H1 (cell line): ENCODE results near the gene MYO16. TPM values are rescaled to one million over a fixed set of nuclear protein-coding genes. Genes with fewer than 3 reads are reported as not detected.

ENCODE experiments used
- CTCF ChIA-PET: fragments of 300-600 bp; sonication (Branson Sonifier 250); formaldehyde crosslinking; loops from one replicate; lab custom pipeline; 2021; ENCODE audit not compliant: partially characterized antibody; lab: Charles Lee
- POLR2A ChIA-PET: fragments of 300-600 bp; sonication (Branson Sonifier 250); formaldehyde crosslinking; loops from one replicate; lab custom pipeline; 2021; ENCODE audit warnings: inconsistent platforms; ENCODE audit not compliant: partially characterized antibody; lab: Charles Lee
- DNase-seq, 2 experiments: peaks; one replicate each; pipeline versions ENCODE4 v3.0.0 to v3.0.0-alpha.2; 2010 to 2022; ENCODE audit warnings: low spot score in 2 of 2, low read depth in 1 of 2, mixed read lengths in 1 of 2
- FAIRE-seq: peaks from 2 replicates; lab custom pipeline; 2011; peaks lifted over from hg19 to GRCh38; lab: Jason Lieb, UNC
- H2AFZ ChIP-seq: 2 replicates; pipeline ENCODE4 v1.8.1; 2012; ENCODE audit warnings: low read length, inconsistent platforms
- H2AK5ac ChIP-seq: 2 replicates; pipeline ENCODE4 v1.6.1; 2013; ENCODE audit warnings: low read depth, low read length
- H2BK120ac ChIP-seq: replicated peaks from 2 replicates; pipeline ENCODE3; 2013; ENCODE audit warnings: low read depth, low read length, inconsistent platforms
- H2BK12ac ChIP-seq: 2 replicates; pipeline ENCODE4 v1.6.1; 2013; ENCODE audit warnings: low read depth, low read length
- H2BK15ac ChIP-seq: 2 replicates; pipeline ENCODE4 v1.6.1; 2013; ENCODE audit warnings: low read length
- H2BK20ac ChIP-seq: 2 replicates; pipeline ENCODE4 v1.6.1; 2013; ENCODE audit warnings: low read length
- H2BK5ac ChIP-seq: 2 replicates; pipeline ENCODE4 v1.6.1; 2013; ENCODE audit warnings: low read depth, low read length
- H3K14ac ChIP-seq: 2 replicates; pipeline ENCODE4 v1.6.1; 2013; ENCODE audit warnings: inconsistent platforms; ENCODE audit not compliant: insufficient read length
- H3K18ac ChIP-seq: 2 replicates; pipeline ENCODE4 v1.6.1; 2013; ENCODE audit warnings: low read length; ENCODE audit errors: extremely low read depth
- H3K23ac ChIP-seq: 2 replicates; pipeline ENCODE4 v1.6.1; 2013; ENCODE audit warnings: inconsistent platforms; ENCODE audit not compliant: insufficient read length
- H3K23me2 ChIP-seq: 2 replicates; pipeline ENCODE4 v1.6.1; 2013; ENCODE audit warnings: low read depth, low read length
- H3K27ac ChIP-seq: 2 replicates; pipeline ENCODE4 v1.6.1; 2011; ENCODE audit warnings: low read depth, low read length, inconsistent platforms
- H3K27me3 ChIP-seq, 4 experiments: replicated peaks in 1 of 4; 1 replicate in 1 of 4; 2 replicates in 3 of 4; pipeline versions ENCODE4 v1.6.1 to v1.8.1; 2011 to 2013; ENCODE audit warnings: low read length in 3 of 4, mild to moderate bottlenecking in 3 of 4, inconsistent platforms in 2 of 4, mixed read lengths in 2 of 4, moderate library complexity in 1 of 4; ENCODE audit not compliant: control insufficient read depth in 3 of 4, insufficient read depth in 3 of 4; ENCODE audit errors: extremely low read depth in 1 of 4
- H3K36me3 ChIP-seq, 4 experiments: 2 replicates each; pipeline versions ENCODE4 v1.6.1 to v1.8.1; 2011 to 2013; ENCODE audit warnings: mild to moderate bottlenecking in 4 of 4, low read length in 3 of 4, moderate library complexity in 2 of 4, control low read depth in 1 of 4, inconsistent platforms in 1 of 4; ENCODE audit not compliant: insufficient read depth in 4 of 4, control insufficient read depth in 2 of 4
- H3K4ac ChIP-seq: replicated peaks from 2 replicates; pipeline ENCODE3; 2013; ENCODE audit warnings: low read length, low read depth, mixed read lengths, inconsistent platforms; ENCODE audit not compliant: insufficient read length
- H3K4me1 ChIP-seq, 4 experiments: replicated peaks in 1 of 4; 1 replicate in 1 of 4; 2 replicates in 3 of 4; pipeline versions ENCODE4 v1.6.1 to v1.8.1; 2011 to 2013; ENCODE audit warnings: low read length in 3 of 4, inconsistent platforms in 2 of 4, mixed read lengths in 1 of 4; ENCODE audit not compliant: insufficient read depth in 4 of 4, control insufficient read depth in 3 of 4
- H3K4me2 ChIP-seq, 2 experiments: 2 replicates each; pipeline versions ENCODE4 v1.6.1 to v1.8.1; 2011 to 2013; ENCODE audit warnings: low read depth in 2 of 2, low read length in 2 of 2, control low read depth in 1 of 2, inconsistent platforms in 1 of 2, mild to moderate bottlenecking in 1 of 2; ENCODE audit not compliant: insufficient read depth in 1 of 2
- H3K4me3 ChIP-seq, 4 experiments: fragments of 200-600, 300-600 bp in 1 of 4; sonication (generic), shearing (Covaris generic), sonication (Bioruptor Twin) in 1 of 4; 2 replicates each; pipeline versions ENCODE4 v1.5.1 to v1.8.1; 2011 to 2016; ENCODE audit warnings: low read length in 4 of 4, low read depth in 3 of 4, control low read depth in 2 of 4, inconsistent platforms in 2 of 4, mild to moderate bottlenecking in 2 of 4, mixed read lengths in 1 of 4, moderate library complexity in 1 of 4; ENCODE audit not compliant: insufficient read depth in 2 of 4; ENCODE audit errors: extremely low read depth in 1 of 4
- H3K56ac ChIP-seq: replicated peaks from 2 replicates; pipeline ENCODE3; 2013; ENCODE audit warnings: low read depth, mild to moderate bottlenecking, mixed read lengths, low read length, inconsistent platforms; ENCODE audit not compliant: insufficient read length
- H3K79me1 ChIP-seq: 2 replicates; pipeline ENCODE4 v1.6.1; 2013; ENCODE audit warnings: low read depth, low read length, control low read depth
- H3K79me2 ChIP-seq, 2 experiments: 2 replicates each; pipeline versions ENCODE4 v1.6.1 to v1.8.1; 2012 to 2013; ENCODE audit warnings: low read length in 2 of 2, mild to moderate bottlenecking in 2 of 2, inconsistent platforms in 1 of 2; ENCODE audit not compliant: insufficient read depth in 2 of 2, control insufficient read depth in 1 of 2
- H3K9ac ChIP-seq, 4 experiments: replicated peaks in 1 of 4; 1 replicate in 1 of 4; 2 replicates in 3 of 4; pipeline versions ENCODE4 v1.6.1 to v1.8.1; 2011 to 2013; ENCODE audit warnings: low read depth in 3 of 4, low read length in 3 of 4, control low read depth in 2 of 4, mild to moderate bottlenecking in 2 of 4, moderate library complexity in 2 of 4, inconsistent platforms in 1 of 4; ENCODE audit errors: extremely low read depth in 1 of 4
- H3K9me3 ChIP-seq, 2 experiments: 2 replicates each; pipeline versions ENCODE4 v1.6.1 to v1.8.1; 2012 to 2013; ENCODE audit warnings: mild to moderate bottlenecking in 2 of 2, moderate library complexity in 2 of 2, control low read depth in 1 of 2, inconsistent platforms in 1 of 2, low read depth in 1 of 2, low read length in 1 of 2, mixed read lengths in 1 of 2; ENCODE audit not compliant: insufficient read depth in 2 of 2
- H4K20me1 ChIP-seq, 2 experiments: replicated peaks in 1 of 2; 2 replicates each; pipeline versions ENCODE3 to v1.8.1; 2011 to 2013; ENCODE audit warnings: inconsistent platforms in 2 of 2, low read length in 2 of 2, mild to moderate bottlenecking in 1 of 2; ENCODE audit not compliant: insufficient read depth in 2 of 2, control insufficient read depth in 1 of 2
- H4K5ac ChIP-seq: 2 replicates; pipeline ENCODE4 v1.6.1; 2013; ENCODE audit warnings: low read length, low read depth, mixed read lengths, inconsistent platforms; ENCODE audit not compliant: insufficient read length
- H4K8ac ChIP-seq: 2 replicates; pipeline ENCODE4 v1.8.0; 2013; ENCODE audit warnings: mild to moderate bottlenecking, moderate library complexity, low read length, inconsistent platforms; ENCODE audit not compliant: insufficient read depth; ENCODE audit errors: extremely low read depth
- H4K91ac ChIP-seq: replicated peaks from 2 replicates; pipeline ENCODE3; 2013; ENCODE audit warnings: low read length, mixed read lengths, inconsistent platforms; ENCODE audit not compliant: insufficient read length
- CEBPB ChIP-seq: IDR thresholded peaks from 2 replicates; pipeline ENCODE4 v1.6.1; 2012; ENCODE audit warnings: low read depth, low read length
- CTBP2 ChIP-seq: IDR thresholded peaks from 2 replicates; pipeline ENCODE4 v1.7.0; 2011; ENCODE audit warnings: borderline replicate concordance, mild to moderate bottlenecking, moderate library complexity, mixed read lengths, low read length; ENCODE audit not compliant: insufficient read depth, insufficient read length
- KDM1A ChIP-seq: fragments of 200-600, 300-600 bp; sonication (generic); IDR thresholded peaks from 2 replicates; pipeline ENCODE4 v1.7.1; 2016; ENCODE audit warnings: mild to moderate bottlenecking, low read length, borderline replicate concordance
- PHF8 ChIP-seq: fragments of 200-600 bp; sonication (generic); conservative IDR thresholded peaks from 2 replicates; pipeline ENCODE4 v1.7.1; 2012; ENCODE audit warnings: low read depth, mild to moderate bottlenecking, inconsistent platforms, low read length, moderate library complexity
- RBBP5 ChIP-seq: IDR thresholded peaks from 2 replicates; pipeline ENCODE4 v1.7.1; 2012; ENCODE audit warnings: low read depth, mild to moderate bottlenecking, inconsistent platforms, low read length, moderate library complexity, borderline replicate concordance
- RXRA ChIP-seq: IDR thresholded peaks from 2 replicates; pipeline ENCODE4 v1.6.1; 2011; ENCODE audit warnings: low read depth, mild to moderate bottlenecking, low read length, moderate library complexity; ENCODE audit not compliant: insufficient read depth
- SIRT6 ChIP-seq: IDR thresholded peaks from one replicate; pipeline ENCODE4 v1.7.1; 2012; ENCODE audit warnings: low read length, inconsistent platforms
- SUZ12 ChIP-seq: fragments of 200-600 bp; sonication (generic); IDR thresholded peaks from 2 replicates; pipeline ENCODE4 v1.6.1; 2012; ENCODE audit warnings: mild to moderate bottlenecking, inconsistent platforms, low read length, moderate library complexity, mixed read lengths
- TAF1 ChIP-seq: IDR thresholded peaks from 2 replicates; pipeline ENCODE4 v1.6.1; 2011; ENCODE audit warnings: mild to moderate bottlenecking, low read depth, low read length
- WGBS, 2 experiments: shearing (Covaris generic) in 1 of 2; methylation state at CpG; one replicate each; pipeline versions ENCODE4 v1.1.6 to v1.1.7; 2013 to 2015; ENCODE audit warnings: low lambda C conversion rate in 2 of 2, mixed read lengths in 2 of 2, inconsistent platforms in 1 of 2, low coverage in 1 of 2, missing lambda C conversion rate in 1 of 2; ENCODE audit not compliant: insufficient replicate concordance in 2 of 2, insufficient coverage in 1 of 2, insufficient read length in 1 of 2; ENCODE audit errors: extremely low coverage in 1 of 2, missing lambda C conversion rate in 1 of 2; 5-methylcytosine and 5-hydroxymethylcytosine counted together
- polyA plus RNA-seq, 7 experiments: library from polyadenylated mRNA; depleted of rRNA in 3 of 7; stranded (reverse) in 5 of 7; unstranded in 2 of 7; fragments of >200 nt in 5 of 7; fragments of 200-250 nt in 2 of 7; gene quantifications; 1 replicate in 5 of 7; 2 replicates in 1 of 7; 4 replicates in 1 of 7; pipeline versions ENCODE4 v1.2.1 to v1.2.3, GENCODE V29; 2011 to 2013; ENCODE audit warnings: missing spikeins in 2 of 7, mixed read lengths in 2 of 7
- total RNA-seq: library from RNA; stranded (reverse); fragmentation: NEBNext Ultra II Directional; extraction: Animal tissue kit (Norgen Biotek cat#: 25700); gene quantifications from 2 replicates; pipeline ENCODE4 v1.2.1, GENCODE V29; 2021

MYO16 gene
- total and polyA plus RNA-seq, 2 of the 8 experiments (the other 6 are each of a cell fraction or from before 2014, with no cell fraction given): 0.02 to 0.22 TPM

DNA sequence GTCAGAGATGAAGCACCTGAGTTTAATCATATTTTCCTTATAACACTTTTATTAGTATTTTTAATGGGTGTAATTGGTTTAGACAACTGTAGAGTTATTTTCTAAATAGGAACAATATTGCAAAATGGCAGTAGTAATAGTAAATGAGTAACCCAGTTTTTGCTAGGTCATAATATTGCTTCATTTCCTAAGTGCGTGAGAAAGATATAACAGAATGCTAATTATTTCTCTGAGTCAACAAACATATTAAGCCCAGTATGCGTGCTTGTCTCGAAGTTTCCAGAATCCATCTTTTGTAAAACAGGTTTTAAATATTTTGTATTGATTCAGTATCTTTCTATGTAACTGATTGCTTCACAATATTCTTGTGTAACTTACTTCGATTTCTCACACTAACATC is 315.3 kb downstream of the MYO16 start:
- POLR2A ChIA-PET: no interaction called here
- Histone ChIP-seq H4K8ac (no peak overlapping the region), H3K79me1 (no peaks in the 10 kb centered on the region), H3K4me3 (no peak overlapping the region), H4K5ac (no peak overlapping the region), H3K23ac (no peak overlapping the region), H3K36me3 (no peaks in the 10 kb centered on the region), H3K4me1 (no peaks in the 10 kb centered on the region), H3K4ac (no peak overlapping the region), H3K27me3 (no peaks in the 10 kb centered on the region), H2BK5ac (no peak overlapping the region), H2BK120ac (no peak overlapping the region), H3K4me2 (no peak overlapping the region), H3K14ac (no peak overlapping the region), H3K27ac (no peak overlapping the region), H3K18ac (no peak overlapping the region), H2BK15ac (no peak overlapping the region), H2AFZ (no peak overlapping the region), H3K9me3 (no peaks in the 10 kb centered on the region), H3K56ac (no peak overlapping the region), H3K23me2 (no peaks in the 10 kb centered on the region), H4K20me1 (no peaks in the 10 kb centered on the region), H2AK5ac (no peak overlapping the region), H2BK20ac (no peak overlapping the region), H4K91ac (no peak overlapping the region), H2BK12ac (no peak overlapping the region), H3K9ac (no peak overlapping the region), H3K79me2 (no peaks in the 10 kb centered on the region)
- no peak for DNase-seq
- CTCF ChIA-PET: no interaction called here
- WGBS, 2 experiments: 95% methylated on average over 4 of the region's 4 CpGs; no CpG with 5 or more reads in 1 of the 2 experiments
- FAIRE-seq: no peak
- TF ChIP-seq SUZ12 (no peak), SIRT6 (no peak), RXRA (no peak), CTBP2 (no peak), KDM1A (no peak), CEBPB (no peak), RBBP5 (no peak), TAF1 (no peak), PHF8 (no peak)
